ENCODE measurements around the gene SPATC1L.
A peak's percentile ranks its signal among the peaks of the same experiment; 100 is the strongest.
"Not testable (repeated sequence)": the region's sequence is repeated elsewhere in the genome, so short reads cannot be mapped to it uniquely, and the experiment has no call there.

The SPATC1L gene

DNA sequence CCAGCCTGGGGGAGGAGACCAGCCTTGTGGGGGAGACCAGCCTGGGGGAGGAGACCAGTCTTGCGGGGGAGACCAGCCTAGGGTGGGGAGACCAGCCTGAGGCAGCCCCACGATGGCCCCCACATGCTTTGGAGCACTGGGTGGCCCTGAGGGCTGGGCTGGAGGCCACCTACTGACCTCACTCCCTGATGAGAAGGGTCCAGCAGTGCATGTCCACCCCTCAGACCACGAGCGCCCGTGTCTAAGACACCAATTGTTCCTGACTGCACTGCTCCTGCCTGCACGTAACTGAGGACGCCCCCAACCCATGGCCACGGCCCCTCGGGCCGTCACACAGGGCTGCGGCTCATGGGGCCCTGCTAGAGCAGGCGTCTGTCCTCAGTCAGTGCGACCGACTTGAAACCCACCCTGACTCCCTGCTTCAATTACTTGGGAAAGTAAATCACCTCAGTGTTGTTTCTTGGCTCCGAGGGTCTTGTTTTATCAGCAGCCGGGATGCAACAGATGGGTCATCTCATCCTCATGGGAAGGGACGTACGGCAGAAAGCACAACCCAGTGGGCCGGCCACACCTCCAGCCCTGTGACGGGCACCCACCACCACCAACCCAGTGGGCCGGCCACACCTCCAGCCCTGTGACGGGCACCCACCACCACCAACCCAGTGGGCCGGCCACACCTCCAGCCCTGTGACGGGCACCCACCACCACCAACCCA is at the start of gene SPATC1L:
Gene SPATC1L (minus strand): TSS at position 550 of the 715 bp plus-strand sequence. CDS start 1,643 bp downstream, outside the sequence.
- FAIRE-seq = no peak
- DNase-seq (ENCODE audit: low spot score) = no peak

DNA sequence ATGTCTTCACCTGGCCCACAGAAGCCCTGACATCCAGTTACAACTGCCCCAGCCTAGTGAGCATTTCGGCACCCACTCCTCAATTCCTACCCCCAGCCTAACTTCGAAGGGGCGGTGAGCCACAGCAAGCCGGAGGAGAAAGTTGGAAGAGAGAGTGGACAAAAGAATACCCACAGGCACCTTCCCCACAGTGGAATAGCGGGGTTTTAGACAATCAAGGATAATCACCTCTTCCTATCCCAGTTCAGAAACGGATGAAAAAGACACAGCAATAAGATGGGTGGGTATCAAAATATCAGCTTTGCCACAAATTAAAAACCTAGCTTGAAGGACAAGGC is 45.6 kb upstream of the SPATC1L start:
- DNase-seq (ENCODE audit: low spot score) = no peak
- FAIRE-seq = no peak

DNA sequence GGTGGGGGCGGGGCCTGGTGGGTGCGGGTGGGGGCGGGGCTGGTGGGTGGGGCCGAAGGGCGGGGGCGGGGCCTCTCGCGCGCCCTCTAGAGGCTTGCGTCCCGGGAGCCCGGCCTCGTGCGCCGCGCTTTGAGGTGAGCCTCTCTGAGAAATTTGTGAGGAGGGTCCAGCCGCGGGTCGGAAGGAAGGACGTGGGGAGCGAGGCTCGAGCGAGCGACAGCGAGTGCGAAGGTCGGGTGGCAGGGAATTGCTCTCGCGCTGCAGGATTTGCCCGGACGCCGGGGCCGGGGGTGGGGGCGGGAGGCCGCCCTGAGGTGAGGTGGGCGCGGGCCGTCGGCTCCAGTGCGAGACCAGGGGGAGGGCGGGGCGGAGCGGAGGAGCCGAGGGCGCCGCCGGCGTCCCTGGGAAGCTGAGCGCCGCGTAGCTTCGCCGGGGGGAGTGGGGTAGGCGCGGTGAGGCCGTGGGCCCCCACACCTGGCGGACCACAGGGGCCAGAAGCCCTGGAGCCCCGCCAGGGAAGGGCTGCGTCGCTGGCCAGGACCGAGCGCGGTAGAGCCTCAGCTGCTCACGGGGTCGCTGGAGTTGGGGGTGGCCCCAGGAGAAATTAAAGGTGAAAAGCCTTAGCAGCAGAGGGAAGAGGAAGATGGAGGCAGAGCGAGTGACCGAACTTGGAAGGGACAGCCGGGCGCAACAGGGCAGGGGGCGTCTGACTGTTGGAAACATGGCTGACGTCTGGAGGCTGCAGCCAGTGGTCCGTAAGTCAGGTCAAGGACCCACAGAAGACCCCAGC is 45.1 kb upstream of the SPATC1L start:
- DNase-seq (ENCODE audit: low spot score) (no peak), FAIRE-seq (no peak)

DNA sequence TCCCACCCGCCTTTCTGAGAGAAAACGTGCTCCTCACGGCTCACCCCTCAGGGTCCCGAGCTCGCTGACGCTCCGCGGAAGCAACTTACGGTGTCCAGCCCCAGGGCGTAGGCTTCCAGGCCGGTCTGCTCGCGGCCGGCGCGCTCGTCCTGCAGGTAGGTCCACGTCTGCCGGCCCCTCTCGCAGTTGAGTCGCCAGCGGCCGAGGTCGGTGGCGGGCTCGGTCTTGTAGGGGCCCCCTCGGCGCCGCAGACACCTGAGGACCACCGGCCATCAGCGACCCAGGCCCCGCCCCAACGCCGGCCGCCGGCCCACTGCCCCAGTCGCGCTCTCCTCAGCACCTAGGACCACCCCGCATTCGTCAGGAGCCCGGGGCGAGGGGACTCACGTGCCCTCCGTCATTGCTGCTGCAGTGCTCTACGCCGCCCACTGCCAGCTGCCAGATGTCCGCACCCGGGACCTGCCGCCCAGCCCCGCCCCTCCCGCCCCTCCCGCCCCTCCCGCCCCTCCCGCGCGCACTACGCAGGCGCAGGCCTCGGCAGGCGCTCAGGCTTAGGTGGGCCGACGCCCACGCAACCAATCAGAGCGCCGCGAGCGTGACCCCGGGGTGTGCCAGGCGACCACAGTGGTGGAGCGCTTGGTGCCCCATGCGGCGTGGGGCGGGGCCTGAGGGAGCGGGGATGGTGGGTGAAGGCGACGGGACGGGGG is 44.2 kb upstream of the SPATC1L start, which contains the start of gene LSS:
Gene LSS (minus strand): TSS at position 430 of the 707 bp plus-strand sequence. CDS start 29 bp downstream, at position 401.
- FAIRE-seq (no peak), DNase-seq (ENCODE audit: low spot score) (peak; percentile 91)

DNA sequence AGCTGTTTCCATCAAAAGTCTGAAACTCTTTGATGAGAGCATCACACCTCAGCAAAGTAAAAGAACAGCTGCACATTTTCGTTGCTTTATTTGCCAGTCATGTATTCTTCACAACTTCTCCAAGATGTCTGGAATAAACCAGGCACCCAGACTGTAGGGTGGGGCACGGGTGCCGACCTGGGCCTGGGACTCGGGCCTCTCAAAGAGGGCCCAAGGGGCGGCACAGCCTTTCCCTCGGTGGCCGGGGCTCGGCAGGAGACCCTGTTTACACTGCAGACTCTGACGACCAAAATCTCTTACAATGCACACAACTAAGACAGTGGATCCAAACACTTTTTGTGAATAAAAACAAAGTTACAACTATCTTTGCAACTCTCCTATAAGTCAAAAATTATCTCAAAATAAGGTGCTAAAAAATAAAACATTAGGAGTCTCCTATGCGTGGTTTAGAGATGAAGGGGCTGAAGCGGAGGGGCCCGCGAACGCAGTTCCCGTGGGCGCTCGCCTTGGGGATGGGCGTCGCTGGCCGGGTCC is 43.6 kb upstream of the SPATC1L start:
- FAIRE-seq = no peak
- DNase-seq (ENCODE audit: low spot score) = no peak

DNA sequence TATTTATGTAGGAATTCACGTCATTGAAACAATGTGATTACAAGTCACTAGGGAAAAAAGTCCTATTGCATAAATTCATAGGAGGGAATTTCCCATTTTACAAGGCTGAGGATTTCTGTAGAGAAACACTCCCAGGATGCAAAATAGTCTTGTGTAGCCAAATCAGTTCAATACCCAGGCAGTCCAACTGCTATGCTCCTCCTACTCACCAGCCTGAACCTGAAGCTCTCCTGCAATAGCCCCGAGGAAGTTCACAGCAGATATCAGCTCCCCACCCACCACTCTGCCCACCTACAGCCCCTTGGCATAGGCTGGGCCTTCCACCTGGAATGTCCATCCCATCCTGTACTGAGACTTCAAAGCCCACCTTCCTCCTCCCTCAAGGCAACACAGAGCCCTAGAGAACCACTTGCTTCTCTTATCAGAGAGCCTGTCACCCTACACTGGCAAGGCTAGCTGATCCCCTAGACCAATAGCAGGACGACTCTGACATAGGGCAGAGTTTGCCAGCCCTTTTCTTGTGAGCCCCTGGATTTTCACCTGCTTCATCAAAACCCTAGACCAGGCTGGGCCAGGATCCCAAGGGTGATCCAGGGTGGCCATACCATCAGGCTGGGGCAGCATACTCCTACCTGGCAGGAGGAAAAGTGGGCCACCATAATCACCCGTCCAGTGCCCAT is 42.8 kb upstream of the SPATC1L start:
- FAIRE-seq (no peak), DNase-seq (ENCODE audit: low spot score) (no peak)

DNA sequence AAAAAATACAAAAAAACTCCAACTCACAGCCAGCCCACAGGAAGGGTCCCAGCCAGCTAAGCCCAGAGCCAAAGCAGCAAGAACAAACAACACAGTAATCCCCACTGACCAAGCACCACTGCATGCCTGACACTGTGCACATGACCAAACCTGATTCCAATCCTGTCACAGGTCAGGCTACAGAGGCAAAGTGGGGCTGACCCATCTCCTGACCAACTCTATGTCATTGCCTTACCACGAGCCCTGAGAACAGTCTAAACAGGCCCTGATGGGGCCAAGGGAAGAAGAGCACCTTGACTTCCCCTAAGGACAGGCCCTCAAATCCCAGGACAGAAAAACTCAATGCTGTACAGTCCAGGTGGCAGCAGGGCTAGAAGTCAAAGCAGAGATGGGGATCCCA is 41.9 kb upstream of the SPATC1L start:
- FAIRE-seq (no peak), DNase-seq (ENCODE audit: low spot score) (no peak)

DNA sequence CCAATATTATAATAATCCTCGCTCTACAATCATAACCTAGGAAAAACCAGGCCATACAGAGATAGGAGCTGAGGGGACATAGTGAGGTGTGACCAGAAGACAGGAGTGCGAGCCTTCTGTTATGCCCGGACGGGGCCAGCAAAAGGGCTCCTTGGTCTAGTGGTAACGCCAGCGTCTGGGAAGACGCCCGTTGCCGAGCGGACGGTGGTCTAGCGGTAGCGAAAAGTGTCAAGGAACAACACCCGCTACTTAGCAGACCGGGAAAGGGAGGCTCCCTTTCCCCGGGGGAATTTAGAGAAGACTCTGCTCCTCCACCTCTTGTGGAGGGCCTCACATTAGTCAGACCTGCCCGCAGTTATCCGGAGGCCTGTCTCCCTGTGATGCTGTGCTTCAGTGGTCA is 39.4 kb upstream of the SPATC1L start:
- not testable (repeated sequence) for FAIRE-seq; DNase-seq (ENCODE audit: low spot score)

DNA sequence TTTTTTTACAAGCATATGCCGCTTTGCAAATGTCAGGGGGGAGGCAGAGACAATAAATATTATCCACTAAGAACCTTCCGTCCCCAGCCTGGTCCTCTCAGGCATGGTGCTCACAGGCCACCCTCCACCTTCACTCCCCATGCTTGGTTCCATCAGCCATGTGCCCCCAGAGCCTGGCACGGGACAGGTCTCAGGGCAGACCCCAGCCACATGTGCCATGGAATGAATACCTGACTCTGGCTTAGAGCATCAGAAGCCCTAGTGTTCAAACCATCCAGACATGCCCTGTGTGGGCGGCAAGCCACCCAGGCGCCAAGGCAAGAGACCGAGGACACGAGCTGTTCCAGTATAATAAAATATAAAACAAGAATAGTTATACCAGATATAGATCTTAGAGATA is 39.0 kb upstream of the SPATC1L start:
- DNase-seq (ENCODE audit: low spot score) (no peak), FAIRE-seq (no peak)

DNA sequence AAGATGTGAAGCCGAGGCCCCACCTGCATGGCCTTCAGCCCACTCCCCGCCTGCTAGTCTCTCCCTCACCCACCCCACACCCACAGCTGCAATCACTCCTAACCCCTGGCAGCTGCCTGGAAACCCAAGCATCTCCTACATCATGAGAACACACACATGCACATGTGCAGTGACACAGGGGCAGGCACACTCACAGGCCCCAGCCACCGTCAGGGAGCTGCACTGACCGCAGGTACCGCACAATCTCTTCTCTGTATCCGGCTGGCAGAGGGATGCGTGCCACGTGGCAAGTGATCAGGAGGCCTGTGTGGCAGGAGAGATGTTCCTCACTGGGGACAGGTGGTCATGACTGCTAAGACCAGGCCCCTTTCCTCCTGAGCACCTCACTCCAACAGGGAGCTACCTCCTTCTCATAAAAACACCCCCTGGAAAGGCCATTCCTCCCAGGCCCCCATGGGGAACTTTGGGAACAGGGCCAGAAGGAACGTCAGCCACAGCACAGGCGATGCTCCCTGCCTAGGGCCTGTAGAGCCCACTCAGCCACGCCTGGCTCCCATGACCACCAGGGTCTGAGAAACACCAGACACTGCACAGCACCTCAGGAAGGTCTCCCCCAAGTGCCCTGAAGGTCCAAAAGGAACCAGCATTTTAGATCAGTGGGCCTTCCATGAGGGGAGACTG is 38.3 kb upstream of the SPATC1L start:
- FAIRE-seq = no peak
- no peak for DNase-seq (ENCODE audit: low spot score)

DNA sequence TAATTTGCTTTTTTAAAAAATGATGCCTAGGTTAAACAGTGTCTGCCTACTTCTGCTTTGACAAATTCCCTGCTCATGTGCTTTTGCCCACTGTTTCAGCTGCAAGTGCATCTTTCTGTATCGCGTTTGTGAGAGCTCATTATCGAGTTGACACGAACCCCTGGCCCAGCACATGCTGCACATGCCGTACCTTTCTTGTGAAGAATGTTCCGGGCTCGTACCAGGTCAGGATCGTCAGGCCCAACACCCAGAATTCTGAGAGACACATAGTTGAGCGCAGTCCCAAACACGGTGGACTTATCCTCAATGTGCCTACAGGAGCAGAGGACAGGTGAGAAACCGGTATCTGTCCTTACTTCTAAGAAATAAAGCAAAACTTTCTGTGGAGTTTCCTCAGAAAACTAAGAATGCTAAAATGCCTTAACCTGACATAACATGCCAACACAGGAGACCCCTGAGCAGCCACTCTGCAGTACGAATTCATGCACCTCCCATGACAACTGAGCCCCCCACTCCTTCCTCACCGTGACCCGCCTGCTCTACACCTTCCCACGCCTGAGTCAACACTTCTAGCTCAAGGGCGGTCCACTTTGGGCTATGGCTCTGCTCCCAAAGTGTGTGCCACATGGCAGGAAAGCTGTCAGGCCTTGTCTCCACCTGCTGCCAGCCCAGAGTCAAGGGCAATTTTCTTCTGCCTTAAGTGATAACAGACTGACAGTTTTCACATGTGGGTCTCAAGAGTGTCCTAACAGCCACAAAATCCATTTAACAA is 37.6 kb upstream of the SPATC1L start:
- no peak for DNase-seq (ENCODE audit: low spot score)
- no peak for FAIRE-seq

DNA sequence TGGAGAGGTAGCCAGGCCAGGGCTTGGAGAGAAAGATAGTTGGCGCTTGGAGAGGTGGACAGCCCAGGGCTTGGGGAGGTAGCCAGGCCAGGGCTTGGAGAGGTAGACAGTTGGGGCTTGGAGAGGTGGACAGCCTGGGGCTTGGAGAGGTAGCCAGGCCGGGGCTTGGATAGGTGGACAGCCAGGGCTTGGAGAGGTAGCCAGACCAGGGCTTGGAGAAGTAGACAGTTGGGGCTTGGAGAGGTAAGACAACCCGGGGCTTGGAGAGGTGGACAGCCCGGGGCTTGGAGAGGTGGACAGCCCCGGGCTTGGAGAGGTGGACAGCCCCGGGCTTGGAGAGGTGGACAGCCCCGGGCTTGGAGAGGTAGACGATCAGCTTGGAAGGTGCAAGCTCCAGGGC is 36.6 kb upstream of the SPATC1L start:
- FAIRE-seq (no peak), DNase-seq (ENCODE audit: low spot score) (no peak)

DNA sequence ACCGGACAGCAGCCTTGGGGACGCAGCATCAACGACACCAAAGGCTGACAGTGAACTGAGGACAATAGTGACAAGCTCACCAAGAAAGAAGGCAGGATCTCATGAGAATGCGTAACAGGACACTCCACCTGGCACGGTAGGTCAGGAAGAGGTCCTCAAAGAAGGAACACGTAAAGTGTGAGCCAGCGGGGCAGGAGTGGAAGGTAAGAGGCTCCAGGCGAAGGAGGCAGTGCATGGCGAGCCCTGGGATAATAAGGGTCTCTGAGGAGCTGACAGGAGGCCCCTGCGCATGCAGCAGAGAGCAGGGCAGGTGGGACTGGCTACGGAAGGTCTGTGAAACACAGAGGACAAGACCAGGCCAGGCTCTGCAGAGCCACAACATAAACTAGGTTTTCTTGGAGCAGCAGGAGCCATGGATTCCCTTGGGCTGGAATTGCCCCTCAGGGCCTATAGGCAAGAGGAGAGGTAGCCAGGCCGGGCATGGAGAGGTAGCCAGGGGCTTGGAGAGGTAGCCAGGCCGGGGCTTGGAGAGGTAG is 36.1 kb upstream of the SPATC1L start:
- DNase-seq (ENCODE audit: low spot score) (no peak), FAIRE-seq (no peak)

DNA sequence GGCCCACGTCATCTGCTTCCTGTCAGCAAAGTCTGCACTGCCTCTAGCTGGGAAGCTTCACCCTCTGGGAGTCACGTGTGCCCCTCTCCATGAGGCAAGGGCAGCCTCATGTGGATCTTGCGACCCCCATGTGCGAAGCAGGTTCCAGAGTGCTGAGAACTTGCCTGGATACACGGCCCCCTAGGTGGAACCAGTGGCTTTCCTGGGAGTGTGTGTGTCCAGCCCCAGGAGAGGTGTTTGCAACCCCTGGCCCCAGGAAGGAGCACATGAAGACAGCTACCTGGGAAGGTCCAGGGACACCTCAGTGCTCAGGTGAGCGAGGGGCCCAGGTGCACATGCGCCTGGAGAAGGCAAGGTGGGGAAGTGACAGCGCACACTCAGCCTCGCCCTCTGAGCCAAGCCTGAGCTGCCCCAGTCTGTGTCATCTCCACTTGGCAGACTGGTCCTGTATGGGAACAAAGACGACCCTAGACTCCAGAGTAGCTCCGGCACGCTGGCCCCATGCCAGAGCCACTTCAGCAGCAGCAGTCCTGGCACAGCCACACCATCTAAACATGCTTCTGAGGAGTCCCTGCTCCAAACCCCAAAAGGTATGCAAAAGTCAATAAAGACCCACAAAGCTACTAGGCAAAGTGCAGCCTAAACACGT is 35.5 kb upstream of the SPATC1L start:
- DNase-seq (ENCODE audit: low spot score) = no peak
- FAIRE-seq = no peak

DNA sequence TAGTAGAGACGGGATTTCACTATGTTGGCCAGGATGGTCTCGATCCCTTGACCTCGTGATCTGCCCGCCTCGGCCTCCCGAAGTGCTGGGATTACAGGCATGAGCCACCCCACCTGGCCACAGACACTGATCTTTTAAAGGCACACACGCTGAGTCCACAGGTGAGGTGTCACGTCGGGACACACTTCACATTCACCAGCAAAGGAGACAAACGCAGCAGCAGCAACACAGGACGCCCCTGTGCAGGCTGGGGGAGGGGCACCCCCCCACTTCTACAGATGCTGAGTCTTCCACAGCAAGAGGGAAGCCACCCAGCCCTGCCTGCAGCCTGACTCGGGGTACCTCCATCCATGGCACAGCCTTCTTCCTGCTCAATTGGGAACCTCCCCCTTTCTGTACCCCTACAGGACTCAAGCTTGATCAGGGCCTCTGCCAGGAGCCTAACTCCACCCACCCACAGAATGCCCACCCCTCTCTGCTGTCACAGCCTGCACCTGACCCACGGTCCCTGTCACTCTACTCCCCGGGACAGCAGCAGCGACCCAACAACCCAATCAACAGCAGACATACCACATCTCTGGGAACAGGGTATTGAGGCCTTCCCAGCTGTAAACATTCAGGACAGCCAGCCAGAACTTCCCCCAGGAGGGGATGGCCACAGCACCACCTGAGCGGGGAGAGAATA is 34.8 kb upstream of the SPATC1L start:
- FAIRE-seq = no peak
- DNase-seq (ENCODE audit: low spot score) = no peak

DNA sequence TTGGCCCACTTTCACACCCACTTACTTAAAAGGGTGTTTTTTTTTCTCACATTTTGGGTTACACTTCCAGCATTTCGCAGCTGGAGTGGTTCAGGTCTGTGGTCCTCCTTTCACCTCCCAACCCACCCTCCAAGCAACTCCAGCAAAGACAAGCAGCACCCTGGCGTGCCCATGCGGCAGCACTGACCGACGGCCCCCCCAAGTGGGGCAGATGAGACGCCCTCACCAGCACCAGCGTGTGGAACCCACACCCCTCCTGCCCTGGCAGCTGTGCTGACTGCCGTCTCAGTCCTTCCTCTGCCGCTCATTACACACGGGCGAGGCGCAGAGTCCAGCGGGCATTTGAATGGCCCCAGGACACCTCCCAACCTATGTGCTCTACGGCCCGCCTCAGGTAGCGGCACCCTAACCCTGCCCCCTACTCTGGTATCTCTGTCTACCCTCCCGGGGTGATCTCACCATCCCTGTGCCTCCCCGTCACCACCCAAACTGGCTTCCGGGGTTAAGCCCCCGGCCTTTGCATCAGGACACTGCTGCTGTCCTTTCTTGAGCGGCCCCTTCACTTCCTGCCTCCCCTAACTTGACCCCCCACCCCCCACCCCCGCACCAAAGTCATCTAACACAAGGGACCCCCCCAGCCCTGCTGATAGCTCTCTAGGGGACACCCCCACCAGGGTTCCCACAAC is 33.4 kb upstream of the SPATC1L start:
- FAIRE-seq (no peak), DNase-seq (ENCODE audit: low spot score) (no peak)

DNA sequence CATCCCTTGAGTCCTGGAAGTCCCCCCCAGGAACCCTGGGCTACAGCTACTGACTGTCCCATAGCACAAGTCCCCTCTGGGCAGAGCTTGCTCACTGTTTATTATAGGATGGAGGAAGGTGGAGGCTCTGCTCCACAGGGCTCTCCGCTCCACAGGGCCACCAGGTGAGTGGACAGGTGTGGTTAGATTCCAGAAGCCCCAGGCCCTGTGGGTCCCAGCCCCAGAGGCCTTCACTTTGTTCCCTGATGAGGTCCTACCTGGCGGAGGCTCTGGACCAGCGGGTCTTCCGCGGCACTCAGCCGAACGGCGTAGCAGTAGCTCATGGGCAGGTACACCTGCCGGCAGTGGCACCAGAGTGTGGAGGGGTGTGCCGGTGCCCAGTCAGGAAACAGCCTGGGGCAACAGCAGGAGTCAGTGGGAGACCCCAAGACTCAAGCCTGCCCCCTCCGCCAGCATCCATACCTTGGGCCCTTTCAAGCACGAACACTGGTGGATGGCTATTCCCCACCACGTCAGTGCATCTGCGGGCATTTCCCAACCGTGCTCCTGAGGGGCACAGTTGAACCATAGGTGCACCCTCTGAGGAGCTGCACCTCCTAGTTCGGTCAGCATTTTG is 32.0 kb upstream of the SPATC1L start:
- DNase-seq (ENCODE audit: low spot score) (no peak), FAIRE-seq (no peak)
